Activated CD4-positive, alpha-beta T cell treated with anti-CD3 and anti-CD28 coated beads, Interleukin-2, amount 10 ng/mL, durations not matched to agents 24 days and 14 days (primary cell): ENCODE measurements around the gene BACH1. TPM values are rescaled to one million over a fixed set of nuclear protein-coding genes. Genes with fewer than 3 reads are reported as not detected.

Source experiments
- DNase-seq: peaks from one replicate; pipeline ENCODE4 v3.0.0; 2022
- H3K27ac Mint-ChIP-seq: one replicate; pipeline ENCODE4 v1.8.0; 2022; ENCODE audit warnings: mild to moderate bottlenecking, mixed read lengths
- H3K27me3 Mint-ChIP-seq: one replicate; pipeline ENCODE4 v1.8.0; 2022; ENCODE audit warnings: mixed read lengths
- H3K36me3 Mint-ChIP-seq: one replicate; pipeline ENCODE4 v1.8.0; 2022; ENCODE audit warnings: low read depth, mild to moderate bottlenecking, mixed read lengths
- H3K4me1 Mint-ChIP-seq: one replicate; pipeline ENCODE4 v1.8.0; 2021; ENCODE audit warnings: mixed read lengths
- H3K4me3 Mint-ChIP-seq: one replicate; pipeline ENCODE4 v1.8.0; 2022; ENCODE audit warnings: mild to moderate bottlenecking, moderate library complexity, mixed read lengths
- H3K9me3 Mint-ChIP-seq: one replicate; pipeline ENCODE4 v1.8.0; 2021; ENCODE audit warnings: mixed read lengths
- intact Hi-C: fragments of 100-400 bp; cut with micrococcal nuclease; formaldehyde crosslinking; loops from one replicate; pipeline ENCODE4 v1.15.1; 2023
- total RNA-seq: library from RNA; stranded (reverse); gene quantifications from 2 replicates; pipeline ENCODE4 v1.2.3, GENCODE V29; 2022

The BACH1 gene
- total RNA-seq, 1 donor from 2014 or later = 21.5 TPM

GRCh38 chr21:29311802-29312201 lies 13.1 kb downstream of the BACH1 start:
- Mint-ChIP-seq H3K27me3 (no peaks in the 10 kb centered on the region), H3K4me1 (peaks cover 24% of the 10 kb centered on the region), H3K27ac (no peak overlapping the region), H3K9me3 (no peaks in the 10 kb centered on the region), H3K4me3 (no peak overlapping the region), H3K36me3 (peaks cover 11% of the 10 kb centered on the region)
- intact Hi-C loops = no loop called here
- DNase-seq = no peak

GRCh38 chr21:29312981-29313380 lies 14.3 kb downstream of the BACH1 start:
- Mint-ChIP-seq H3K4me1 (peaks cover 21% of the 10 kb centered on the region), H3K9me3 (no peaks in the 10 kb centered on the region), H3K27me3 (no peaks in the 10 kb centered on the region), H3K36me3 (peaks cover 15% of the 10 kb centered on the region), H3K27ac (no peak overlapping the region), H3K4me3 (no peak overlapping the region)
- no peak for DNase-seq
- intact Hi-C loops = no loop called here

GRCh38 chr21:29313662-29314408 lies 15.1 kb downstream of the BACH1 start:
- Mint-ChIP-seq H3K27ac (no peak overlapping the region), H3K4me1 (peaks cover 21% of the 10 kb centered on the region), H3K27me3 (no peaks in the 10 kb centered on the region), H3K4me3 (no peak overlapping the region), H3K9me3 (no peaks in the 10 kb centered on the region), H3K36me3 (peaks cover 13% of the 10 kb centered on the region)
- intact Hi-C loops = no loop called here
- no peak for DNase-seq

- Mint-ChIP-seq H3K4me3 (no peak overlapping the region), H3K4me1 (peaks cover 23% of the 10 kb centered on the region), H3K27me3 (no peaks in the 10 kb centered on the region), H3K9me3 (no peaks in the 10 kb centered on the region), H3K27ac (no peak overlapping the region), H3K36me3 (peaks cover 15% of the 10 kb centered on the region)
- DNase-seq = no peak
- intact Hi-C loops = no loop called here
Observed at GRCh38 chr21:29315131-29315749, 16.5 kb downstream of the BACH1 start.

GRCh38 chr21:29316029-29316742 lies 17.5 kb downstream of the BACH1 start:
- Mint-ChIP-seq H3K27me3 (no peaks in the 10 kb centered on the region), H3K36me3 (peaks cover 14% of the 10 kb centered on the region), H3K4me1 (peaks cover 22% of the 10 kb centered on the region), H3K27ac (no peak overlapping the region), H3K4me3 (no peak overlapping the region), H3K9me3 (peaks cover 2% of the 10 kb centered on the region)
- intact Hi-C loops = no loop called here
- DNase-seq = no peak

GRCh38 chr21:29316806-29317205 lies 18.1 kb downstream of the BACH1 start:
- H3K27ac Mint-ChIP-seq = no peak overlapping the region
- peaks cover 3% of the 10 kb centered on the region for H3K9me3 Mint-ChIP-seq
- no peak overlapping the region for H3K4me3 Mint-ChIP-seq
- H3K4me1 Mint-ChIP-seq = peaks cover 24% of the 10 kb centered on the region
- intact Hi-C loops = no loop called here
- no peak for DNase-seq
- H3K36me3 Mint-ChIP-seq = peaks cover 19% of the 10 kb centered on the region
- no peaks in the 10 kb centered on the region for H3K27me3 Mint-ChIP-seq

GRCh38 chr21:29318354-29318753 lies 19.6 kb downstream of the BACH1 start:
- Mint-ChIP-seq H3K27me3 (no peaks in the 10 kb centered on the region), H3K27ac (no peak overlapping the region)

GRCh38 chr21:29320031-29320430 lies 21.3 kb downstream of the BACH1 start:
- Mint-ChIP-seq H3K9me3 (peaks cover 3% of the 10 kb centered on the region), H3K36me3 (peaks cover 27% of the 10 kb centered on the region), H3K27ac (no peak overlapping the region), H3K4me3 (no peak overlapping the region), H3K4me1 (peaks cover 13% of the 10 kb centered on the region), H3K27me3 (no peaks in the 10 kb centered on the region)
- no peak for DNase-seq
- intact Hi-C loops = no loop called here

More at GRCh38 chr21:29318354-29318753, 19.6 kb downstream of the BACH1 start:
- intact Hi-C loops = no loop called here
- no peak overlapping the region for H3K4me3 Mint-ChIP-seq
- peaks cover 3% of the 10 kb centered on the region for H3K9me3 Mint-ChIP-seq
- peaks cover 22% of the 10 kb centered on the region for H3K36me3 Mint-ChIP-seq
- no peak for DNase-seq
- peaks cover 21% of the 10 kb centered on the region for H3K4me1 Mint-ChIP-seq

- Mint-ChIP-seq H3K36me3 (peaks cover 31% of the 10 kb centered on the region), H3K4me1 (peaks cover 11% of the 10 kb centered on the region), H3K27ac (no peak overlapping the region), H3K9me3 (peaks cover 3% of the 10 kb centered on the region), H3K27me3 (no peaks in the 10 kb centered on the region), H3K4me3 (no peak overlapping the region)
- intact Hi-C loops = no loop called here
- DNase-seq = no peak
Observed at GRCh38 chr21:29321217-29321616, 22.5 kb downstream of the BACH1 start.

- no peak for DNase-seq
- peaks cover 39% of the 10 kb centered on the region for H3K36me3 Mint-ChIP-seq
- no peaks in the 10 kb centered on the region for H3K27me3 Mint-ChIP-seq
- H3K27ac Mint-ChIP-seq = no peak overlapping the region
- peaks cover 9% of the 10 kb centered on the region for H3K4me1 Mint-ChIP-seq
- intact Hi-C loops = no loop called here
- H3K4me3 Mint-ChIP-seq = no peak overlapping the region
- H3K9me3 Mint-ChIP-seq = peaks cover 3% of the 10 kb centered on the region
Observed at GRCh38 chr21:29321932-29322928, 23.5 kb downstream of the BACH1 start.

- DNase-seq = no peak
- peaks cover 38% of the 10 kb centered on the region for H3K36me3 Mint-ChIP-seq
- H3K27me3 Mint-ChIP-seq = no peaks in the 10 kb centered on the region
- peaks cover 7% of the 10 kb centered on the region for H3K4me1 Mint-ChIP-seq
- peaks cover 3% of the 10 kb centered on the region for H3K9me3 Mint-ChIP-seq
- intact Hi-C loops = no loop called here
- H3K4me3 Mint-ChIP-seq = no peak overlapping the region
- no peak overlapping the region for H3K27ac Mint-ChIP-seq
Observed at GRCh38 chr21:29323189-29323588, 24.5 kb downstream of the BACH1 start.

GRCh38 chr21:29326914-29327554 lies 28.3 kb downstream of the BACH1 start:
- intact Hi-C loops = no loop called here
- H3K4me1 Mint-ChIP-seq = no peaks in the 10 kb centered on the region
- H3K4me3 Mint-ChIP-seq = no peak overlapping the region
- no peaks in the 10 kb centered on the region for H3K9me3 Mint-ChIP-seq
- peaks cover 36% of the 10 kb centered on the region for H3K36me3 Mint-ChIP-seq
- no peak overlapping the region for H3K27ac Mint-ChIP-seq
- H3K27me3 Mint-ChIP-seq = no peaks in the 10 kb centered on the region
- no peak for DNase-seq

GRCh38 chr21:29329406-29329805 lies 30.7 kb downstream of the BACH1 start:
- H3K4me1 Mint-ChIP-seq = peaks cover 11% of the 10 kb centered on the region
- no peak for DNase-seq
- no peaks in the 10 kb centered on the region for H3K9me3 Mint-ChIP-seq
- peaks cover 30% of the 10 kb centered on the region for H3K36me3 Mint-ChIP-seq
- H3K4me3 Mint-ChIP-seq = no peak overlapping the region
- intact Hi-C loops = no loop called here
- H3K27ac Mint-ChIP-seq = no peak overlapping the region
- no peaks in the 10 kb centered on the region for H3K27me3 Mint-ChIP-seq
